Measurements from ENCODE around the gene MAVS. TPM values are rescaled to one million over a fixed set of nuclear protein-coding genes. Genes with fewer than 3 reads are reported as not detected.

MAVS gene
- total RNA-seq, 1 experiment from 2014 or later, result 38.7 TPM

DNA sequence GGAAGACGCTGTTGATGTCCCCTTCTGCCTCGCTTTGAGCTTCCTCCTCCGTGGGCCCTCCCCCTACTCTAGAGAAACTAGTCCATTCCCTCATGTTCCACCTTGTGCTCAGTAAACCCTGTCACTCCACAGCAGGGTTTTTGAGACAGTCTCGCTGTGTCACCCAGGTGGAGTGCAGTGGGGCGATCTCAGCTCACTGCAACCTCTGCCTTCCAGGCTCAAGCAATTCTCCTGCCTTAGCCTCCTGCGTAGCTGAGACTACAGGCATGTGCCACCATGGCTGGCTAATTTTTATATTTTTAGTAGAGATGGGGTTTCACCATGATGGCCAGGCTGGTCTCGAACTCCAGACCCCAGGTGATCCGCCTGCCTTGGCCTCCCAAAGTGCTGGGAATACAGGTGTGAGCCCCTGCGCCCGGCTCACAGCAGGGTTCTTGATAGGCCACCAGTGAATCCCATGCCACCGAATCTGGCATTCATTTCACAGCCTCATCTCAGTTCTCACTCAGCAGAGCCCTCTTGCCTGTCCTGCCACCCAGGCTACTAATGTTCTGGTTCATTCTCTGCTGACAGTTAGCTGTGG, 78.6 kb downstream of the MAVS start:
- ChIA-PET POLR2A (ENCODE audit: unreplicated experiment) (no interaction called here), CTCF (no interaction called here)
- H3K9me2 ChIP-seq (replicated peaks; ENCODE audit: low read length), result no peaks in the 10 kb centered on the region
- peaks cover 3% of the 10 kb centered on the region for H3F3A ChIP-seq (ENCODE audit: low read length, unreplicated experiment)
- DNase-seq (no peak), ATAC-seq (no peak)
- no peak overlapping the region for H3K27ac ChIP-seq (ENCODE audit: low read length)
- no peaks in the 10 kb centered on the region for H4K20me1 ChIP-seq (ENCODE audit: low read length)
- no peak overlapping the region for H3K4me2 ChIP-seq (ENCODE audit: low read length)
- H3K9ac ChIP-seq (ENCODE audit: low read length), result no peak overlapping the region
- H2AFZ ChIP-seq (ENCODE audit: low read length), result no peak overlapping the region
- H3K9me3 ChIP-seq (ENCODE audit: low read length), result no peaks in the 10 kb centered on the region
- no peak overlapping the region for H3K4me3 ChIP-seq (ENCODE audit: low read length)
- no peaks in the 10 kb centered on the region for H3K4me1 ChIP-seq (ENCODE audit: insufficient read depth, low read length)
- BruUV-seq (replicated peaks), result no TSS peak
- intact Hi-C loops (cut with micrococcal nuclease), result no loop called here
- H3K79me2 ChIP-seq (ENCODE audit: low read length), result no peaks in the 10 kb centered on the region
- TF ChIP-seq, protein P1, sequence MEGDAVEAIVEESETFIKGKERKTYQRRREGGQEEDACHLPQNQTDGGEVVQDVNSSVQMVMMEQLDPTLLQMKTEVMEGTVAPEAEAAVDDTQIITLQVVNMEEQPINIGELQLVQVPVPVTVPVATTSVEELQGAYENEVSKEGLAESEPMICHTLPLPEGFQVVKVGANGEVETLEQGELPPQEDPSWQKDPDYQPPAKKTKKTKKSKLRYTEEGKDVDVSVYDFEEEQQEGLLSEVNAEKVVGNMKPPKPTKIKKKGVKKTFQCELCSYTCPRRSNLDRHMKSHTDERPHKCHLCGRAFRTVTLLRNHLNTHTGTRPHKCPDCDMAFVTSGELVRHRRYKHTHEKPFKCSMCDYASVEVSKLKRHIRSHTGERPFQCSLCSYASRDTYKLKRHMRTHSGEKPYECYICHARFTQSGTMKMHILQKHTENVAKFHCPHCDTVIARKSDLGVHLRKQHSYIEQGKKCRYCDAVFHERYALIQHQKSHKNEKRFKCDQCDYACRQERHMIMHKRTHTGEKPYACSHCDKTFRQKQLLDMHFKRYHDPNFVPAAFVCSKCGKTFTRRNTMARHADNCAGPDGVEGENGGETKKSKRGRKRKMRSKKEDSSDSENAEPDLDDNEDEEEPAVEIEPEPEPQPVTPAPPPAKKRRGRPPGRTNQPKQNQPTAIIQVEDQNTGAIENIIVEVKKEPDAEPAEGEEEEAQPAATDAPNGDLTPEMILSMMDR (conservative IDR thresholded peaks at IDR 0.05; ENCODE audit: low read depth, low read length), result no peak
- no peak for TF ChIP-seq EZH2phosphoT487 (IDR thresholded peaks at IDR 0.05; ENCODE audit: borderline replicate concordance, low read length)
- no peak for TF ChIP-seq EZH2 (IDR thresholded peaks at IDR 0.05; ENCODE audit: low read length, unreplicated experiment)
- H3K36me3 ChIP-seq (ENCODE audit: low read depth, low read length), result peaks cover 23% of the 10 kb centered on the region
- no peaks in the 10 kb centered on the region for H3K27me3 ChIP-seq (ENCODE audit: low read length)

Small RNA genes lying within 50 kb of the gene (microRNA-seq; reads per million reads assigned to microRNA genes)
- gene MIR103A2 (ENCODE audit: unreplicated experiment) (not detected), gene MIR103B2 (ENCODE audit: unreplicated experiment) (not detected)

Other genes starting within 250 kb of the MAVS start
- gene GFRA4, start 183.4 kb upstream of the MAVS start, total RNA-seq (2014; rRNA removed), result not detected in 2 replicates
- gene ADAM33, start 164.8 kb upstream of the MAVS start, total RNA-seq (2014; rRNA removed), result 0.11 TPM in 1 of 2 replicates, not detected in the other
- gene SIGLEC1, start 134.2 kb upstream of the MAVS start, total RNA-seq (2014; rRNA removed), result not detected in 2 replicates
- not detected in 2 replicates for gene HSPA12B, start 114.1 kb upstream of the MAVS start, total RNA-seq (2014; rRNA removed)
- gene ADISSP, start 79.1 kb upstream of the MAVS start, total RNA-seq (2014; rRNA removed), result 244 and 307 TPM in 2 replicates
- 2.0 and 2.6 TPM in 2 replicates for gene SPEF1, start 65.4 kb upstream of the MAVS start, total RNA-seq (2014; rRNA removed)
- 213 and 276 TPM in 2 replicates for gene CENPB, start 60.1 kb upstream of the MAVS start, total RNA-seq (2014; rRNA removed)
- gene CDC25B, start 50.5 kb upstream of the MAVS start, total RNA-seq (2014; rRNA removed), result 89.7 and 106 TPM in 2 replicates
- 28.5 and 31.4 TPM in 2 replicates for gene AP5S1, start 26.3 kb upstream of the MAVS start, total RNA-seq (2014; rRNA removed)
- 50.8 and 52.1 TPM in 2 replicates for gene PANK2, start 42.6 kb downstream of the MAVS start, total RNA-seq (2014; rRNA removed)
- 8.2 and 10.5 TPM in 2 replicates for gene RNF24, start 168.7 kb downstream of the MAVS start, total RNA-seq (2014; rRNA removed)